ENCODE results near the gene RNH1. TPM values are rescaled to one million over a fixed set of nuclear protein-coding genes. Genes with fewer than 3 reads are reported as not detected.

Gene RNH1
- 100 to 1,000 TPM; 109 to 117 TPM for total RNA-seq

DNA sequence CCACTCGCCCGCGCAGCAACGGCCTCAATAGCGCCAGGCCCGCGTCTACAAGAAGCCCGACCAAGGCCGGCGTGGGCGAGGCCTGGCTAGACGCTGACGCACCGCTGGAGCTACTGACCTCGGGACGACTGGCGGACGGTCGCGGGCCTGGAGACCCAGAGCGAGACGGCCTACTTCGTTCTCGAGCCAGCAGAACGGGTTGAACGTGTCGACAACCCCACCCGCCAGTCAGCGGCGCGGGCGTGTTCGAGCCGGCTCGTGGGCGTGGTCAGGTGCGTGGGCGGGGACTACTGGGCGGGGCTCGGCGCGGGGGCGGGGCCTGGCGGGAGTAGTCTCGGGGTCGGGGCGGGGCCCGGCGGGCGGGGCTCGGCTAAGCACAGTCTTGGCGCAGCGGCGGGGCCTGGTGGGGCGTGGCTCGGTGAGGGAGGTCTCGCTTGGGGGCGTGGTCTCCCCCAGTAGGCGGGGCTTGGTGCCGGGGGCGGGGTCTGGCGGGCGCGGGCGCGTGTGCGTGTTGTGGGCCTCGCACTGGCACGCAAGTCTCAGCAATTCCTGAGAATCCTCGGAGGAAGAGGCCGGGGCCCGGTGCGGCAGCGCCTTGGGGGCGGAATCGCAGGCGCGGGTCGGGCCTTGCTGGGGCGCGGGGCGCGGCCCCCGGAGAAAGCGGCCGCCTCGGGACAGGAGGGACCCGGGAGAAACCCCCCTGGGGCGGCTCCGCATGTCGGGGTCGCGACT is at the start of gene RNH1:
TSS of gene RNH1 (minus strand) at position 248 of the 732 bp plus-strand sequence. CDS start 5,080 bp downstream, outside the sequence.
- Mint-ChIP-seq H3K4me3 (peak within 1 kb of the TSS; percentile 95), H3K27ac (peak within 1 kb of the TSS; percentile 99), H3K27me3 (no peaks in the 10 kb centered on the region), H3K4me1 (peaks cover 35% of the 10 kb centered on the region), H3K9me3 (no peaks in the 10 kb centered on the region), H3K36me3 (ENCODE audit: low read depth) (peaks cover 20% of the 10 kb centered on the region)
- ChIA-PET CTCF (interaction anchor here (0.9 to 4.0 kb wide), 4 partner anchors 11 to 300 kb away, joined by 3 to 21 read pairs (median 8); partner anchors contain the start of genes BET1L, PTDSS2 and RIC8A), POLR2A (interaction anchor here (0.7 to 4.9 kb wide), 24 partner anchors 9 to 300 kb away, joined by 3 to 56 read pairs (median 5); partner anchors contain the start of genes BET1L, HRAS, PSMD13 and PTDSS2)
- peak; percentile 99 for DNase-seq

DNA sequence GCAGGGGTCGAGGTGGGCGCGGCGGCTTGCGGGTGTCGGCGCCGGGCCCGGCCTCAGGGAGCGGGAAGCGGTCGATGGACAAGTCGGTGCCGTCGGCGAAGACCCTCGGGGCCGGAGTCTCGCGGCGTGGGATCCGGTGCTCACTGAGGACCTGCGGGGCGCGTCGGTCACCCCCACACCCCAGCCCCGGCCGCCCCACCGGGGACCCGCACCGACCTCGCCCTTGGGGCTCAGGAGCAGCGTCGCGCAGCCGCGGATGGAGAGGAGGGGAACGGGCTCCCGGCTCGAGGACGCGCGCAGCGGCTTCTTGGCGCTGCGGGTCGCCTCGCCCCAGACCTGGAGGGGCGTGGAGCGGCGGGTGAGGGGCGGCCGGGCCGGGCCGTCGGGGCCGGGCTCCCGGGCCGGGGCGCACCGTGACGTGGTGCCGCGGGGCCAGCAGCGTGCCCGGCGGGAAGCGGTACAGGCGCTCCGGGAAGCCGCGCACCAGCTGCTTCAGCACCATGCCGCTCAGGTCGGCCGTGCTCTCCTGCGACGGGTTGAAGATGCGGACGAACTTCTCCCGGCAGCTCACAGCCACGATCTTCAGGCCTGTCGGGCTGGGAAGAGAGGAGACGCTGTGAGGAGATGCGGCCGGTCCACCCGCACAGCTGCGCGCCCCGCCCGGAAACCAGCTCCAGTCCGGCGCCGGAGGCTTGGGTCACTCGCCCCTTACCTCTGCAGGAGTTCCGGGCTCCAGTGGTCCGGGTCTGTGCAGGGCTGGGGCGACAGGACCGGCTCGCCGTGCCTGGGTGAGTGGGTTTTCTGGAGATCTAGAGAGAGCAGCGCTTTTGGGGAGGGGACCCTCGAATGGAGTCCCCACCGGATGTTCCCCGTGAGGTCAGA is 49.0 kb upstream of the RNH1 start:
- Mint-ChIP-seq H3K9me3 (no peaks in the 10 kb centered on the region), H3K4me3 (peak overlapping the region; percentile 24), H3K27ac (no peak overlapping the region), H3K27me3 (peaks cover 15% of the 10 kb centered on the region), H3K36me3 (ENCODE audit: low read depth) (no peaks in the 10 kb centered on the region), H3K4me1 (peaks cover 10% of the 10 kb centered on the region)
- ChIA-PET POLR2A (interaction anchor here (0.8 to 5.9 kb wide), 8 partner anchors 8 to 170 kb away, joined by 3 to 25 read pairs (median 5); partner anchors contain the start of genes HRAS and PHRF1), CTCF (interaction anchor here (1.0 to 3.1 kb wide), 7 partner anchors 9 to 170 kb away, joined by 3 to 17 read pairs (median 7); no protein-coding TSS in a partner anchor)
- no peak for DNase-seq

- DNase-seq: no peak
- no peak overlapping the region for H3K4me3 Mint-ChIP-seq
- H3K36me3 Mint-ChIP-seq (ENCODE audit: low read depth): no peaks in the 10 kb centered on the region
- H3K27me3 Mint-ChIP-seq: peaks cover 15% of the 10 kb centered on the region
- H3K4me1 Mint-ChIP-seq: peaks cover 9% of the 10 kb centered on the region
- POLR2A ChIA-PET: interaction anchor here (0.8 to 5.9 kb wide), 7 partner anchors 13 to 171 kb away, joined by 3 to 25 read pairs (median 10); partner anchors contain the start of genes DEAF1, IRF7, PHRF1 and TMEM80
- H3K27ac Mint-ChIP-seq: no peak overlapping the region
- CTCF ChIA-PET: interaction anchor here (1.0 to 3.1 kb wide), 11 partner anchors 9 to 171 kb away, joined by 3 to 17 read pairs (median 6); no protein-coding TSS in a partner anchor
- no peaks in the 10 kb centered on the region for H3K9me3 Mint-ChIP-seq
Measured at GRCh38 chr11:555227-555779, 48.3 kb upstream of the RNH1 start.

DNA sequence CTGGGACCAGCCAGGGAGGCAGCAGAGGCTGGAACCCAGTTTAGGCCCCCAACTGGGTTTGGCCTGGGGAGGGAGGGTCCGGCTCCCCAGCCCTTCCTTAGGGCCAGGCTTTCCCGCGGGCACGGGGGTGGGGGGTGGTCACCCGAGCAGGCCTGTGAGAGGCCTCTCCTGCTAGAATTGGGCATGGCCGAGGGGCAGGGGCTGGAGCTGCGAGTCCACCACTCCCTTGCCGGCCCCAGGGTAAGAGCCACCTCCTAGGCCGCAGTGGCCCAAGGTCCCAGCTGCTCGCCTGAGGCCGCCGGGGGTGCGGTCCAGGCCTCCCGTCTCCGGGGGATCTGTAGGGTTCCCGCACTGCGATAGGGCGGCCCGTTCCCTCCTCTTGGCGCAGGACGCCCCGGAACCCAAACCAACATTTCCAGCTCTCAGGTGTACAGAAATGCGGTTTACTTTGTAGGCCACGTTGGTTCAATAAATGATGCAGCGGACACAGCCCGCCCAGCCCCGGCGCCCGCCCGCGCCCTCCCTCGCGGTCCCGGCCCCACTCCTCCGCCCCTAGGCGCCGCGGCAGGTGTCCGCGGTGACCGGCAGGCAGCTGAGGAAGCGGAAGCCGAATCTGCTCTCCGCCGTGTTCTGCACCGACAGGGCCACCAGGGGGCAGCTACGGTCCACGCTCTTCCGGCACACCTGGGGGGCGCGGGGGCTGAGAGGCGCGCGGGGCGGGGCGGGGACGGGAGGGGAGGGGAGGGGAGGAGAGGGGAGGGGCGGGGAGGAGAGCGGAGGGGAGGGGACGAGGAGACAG is 47.6 kb upstream of the RNH1 start:
- no peaks in the 10 kb centered on the region for H3K9me3 Mint-ChIP-seq
- peak; percentile 77 for DNase-seq
- ChIA-PET POLR2A (interaction anchor here (0.8 to 5.9 kb wide), 8 partner anchors 9 to 172 kb away, joined by 3 to 25 read pairs (median 8); partner anchors contain the start of genes DEAF1, IRF7, PHRF1 and TMEM80), CTCF (interaction anchor here (0.6 to 3.1 kb wide), 18 partner anchors 10 to 373 kb away, joined by 3 to 17 read pairs (median 4); partner anchors contain the start of genes DEAF1 and PHRF1)
- peaks cover 12% of the 10 kb centered on the region for H3K27me3 Mint-ChIP-seq
- H3K27ac Mint-ChIP-seq: no peak overlapping the region
- H3K4me1 Mint-ChIP-seq: peaks cover 4% of the 10 kb centered on the region
- no peaks in the 10 kb centered on the region for H3K36me3 Mint-ChIP-seq (ENCODE audit: low read depth)
- peak overlapping the region; percentile 39 for H3K4me3 Mint-ChIP-seq

- ChIA-PET CTCF (interaction anchor here (1.1 to 3.1 kb wide), 6 partner anchors 11 to 172 kb away, joined by 4 to 17 read pairs (median 6); partner anchors contain the start of gene PHRF1), POLR2A (interaction anchor here (2.0 to 5.9 kb wide), 3 partner anchors 14 to 142 kb away, joined by 11 to 25 read pairs (median 20); partner anchors contain the start of genes DEAF1, PHRF1 and TMEM80)
- peaks cover 12% of the 10 kb centered on the region for H3K27me3 Mint-ChIP-seq
- no peak overlapping the region for H3K27ac Mint-ChIP-seq
- no peaks in the 10 kb centered on the region for H3K36me3 Mint-ChIP-seq (ENCODE audit: low read depth)
- H3K4me3 Mint-ChIP-seq: no peak overlapping the region
- DNase-seq: no peak
- H3K9me3 Mint-ChIP-seq: no peaks in the 10 kb centered on the region
- H3K4me1 Mint-ChIP-seq: peaks cover 4% of the 10 kb centered on the region
Measured at GRCh38 chr11:553988-554340, 46.9 kb upstream of the RNH1 start.

GRCh38 chr11:553083-553987 is 46.3 kb upstream of the RNH1 start:
- H3K27me3 Mint-ChIP-seq: peaks cover 12% of the 10 kb centered on the region
- no peak overlapping the region for H3K27ac Mint-ChIP-seq
- no peaks in the 10 kb centered on the region for H3K36me3 Mint-ChIP-seq (ENCODE audit: low read depth)
- no peak for DNase-seq
- no peaks in the 10 kb centered on the region for H3K9me3 Mint-ChIP-seq
- ChIA-PET POLR2A (interaction anchor here (2.0 to 5.9 kb wide), 2 partner anchors 15 to 142 kb away, joined by 11 to 25 read pairs; partner anchors contain the start of genes DEAF1 and TMEM80), CTCF (interaction anchor here (1.4 to 2.8 kb wide), 3 partner anchors 11 to 171 kb away, joined by 5 to 17 read pairs (median 7); partner anchors contain the start of gene PHRF1)
- no peak overlapping the region for H3K4me3 Mint-ChIP-seq
- peaks cover 4% of the 10 kb centered on the region for H3K4me1 Mint-ChIP-seq

DNA sequence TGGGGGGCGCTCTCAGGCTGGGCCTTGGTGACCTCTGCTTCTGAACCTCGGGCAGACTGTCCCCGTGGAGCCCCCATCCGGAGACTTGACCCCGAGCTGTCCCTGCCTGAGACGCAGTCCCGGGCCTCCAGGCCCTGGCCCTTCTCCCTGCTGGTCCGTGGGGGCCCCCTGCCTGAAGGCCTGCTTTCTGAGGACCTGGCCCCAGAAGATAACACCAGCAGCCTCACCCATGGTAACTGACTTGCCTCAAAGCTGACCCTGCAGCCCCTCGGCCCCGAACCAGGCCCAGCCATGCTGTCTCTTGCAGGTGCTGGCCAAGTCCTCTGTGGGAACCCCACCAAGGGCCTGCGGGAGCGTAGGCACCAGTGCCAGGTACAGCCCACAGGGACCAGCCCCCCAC is 44.6 kb upstream of the RNH1 start:
- CTCF ChIA-PET: no interaction called here
- no peaks in the 10 kb centered on the region for H3K36me3 Mint-ChIP-seq (ENCODE audit: low read depth)
- H3K4me1 Mint-ChIP-seq: peaks cover 4% of the 10 kb centered on the region
- no peak overlapping the region for H3K4me3 Mint-ChIP-seq
- H3K27ac Mint-ChIP-seq: no peak overlapping the region
- no peaks in the 10 kb centered on the region for H3K9me3 Mint-ChIP-seq
- POLR2A ChIA-PET: no interaction called here
- H3K27me3 Mint-ChIP-seq: peaks cover 5% of the 10 kb centered on the region
- no peak for DNase-seq

DNA sequence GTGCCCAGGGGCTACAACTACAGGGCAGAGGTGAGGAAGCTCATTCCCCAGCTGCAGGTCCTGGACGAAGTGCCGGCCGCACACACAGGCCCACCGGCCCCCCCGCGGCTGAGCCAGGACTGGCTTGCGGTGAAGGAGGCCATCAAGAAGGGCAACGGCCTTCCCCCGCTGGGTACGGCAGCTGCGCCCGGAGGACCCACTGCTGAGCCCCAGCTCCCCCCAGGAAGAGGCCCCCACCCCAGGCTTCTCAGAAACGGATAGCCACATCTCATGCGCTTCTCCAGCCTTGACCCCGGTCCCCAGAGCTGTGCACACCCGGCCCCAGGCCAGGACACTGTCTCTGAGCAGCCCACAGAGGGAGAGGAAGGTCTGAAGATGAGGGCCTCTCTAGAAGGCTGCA is 44.1 kb upstream of the RNH1 start:
- Mint-ChIP-seq H3K9me3 (no peaks in the 10 kb centered on the region), H3K27ac (no peak overlapping the region), H3K36me3 (ENCODE audit: low read depth) (no peaks in the 10 kb centered on the region), H3K27me3 (peaks cover under 1% of the 10 kb centered on the region), H3K4me1 (no peaks in the 10 kb centered on the region), H3K4me3 (no peak overlapping the region)
- CTCF ChIA-PET: no interaction called here
- POLR2A ChIA-PET: no interaction called here
- DNase-seq: no peak

DNA sequence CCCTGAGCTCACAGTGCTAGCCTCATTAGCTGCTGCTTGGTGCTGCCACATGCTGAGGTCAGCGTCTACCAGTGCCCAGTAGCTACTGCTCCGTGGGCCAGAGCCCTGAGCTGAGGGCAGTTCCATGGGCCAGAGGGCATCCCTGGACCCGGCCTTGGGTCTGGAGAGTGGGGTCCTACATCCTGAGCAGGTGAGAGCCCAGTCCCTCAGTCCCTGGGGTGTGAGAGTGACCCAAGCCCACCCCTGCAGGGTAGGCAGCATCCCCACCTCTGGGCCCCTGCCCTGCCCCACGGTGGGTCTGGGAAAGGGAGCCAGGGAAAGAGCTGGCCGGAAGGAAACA is 43.7 kb upstream of the RNH1 start:
- ChIA-PET POLR2A (no interaction called here), CTCF (no interaction called here)
- DNase-seq: no peak
- Mint-ChIP-seq H3K36me3 (ENCODE audit: low read depth) (no peaks in the 10 kb centered on the region), H3K9me3 (no peaks in the 10 kb centered on the region), H3K4me3 (no peak overlapping the region), H3K4me1 (no peaks in the 10 kb centered on the region), H3K27me3 (no peaks in the 10 kb centered on the region), H3K27ac (no peak overlapping the region)

GRCh38 chr11:550021-550745 is 43.1 kb upstream of the RNH1 start:
- POLR2A ChIA-PET: no interaction called here
- Mint-ChIP-seq H3K4me3 (no peak overlapping the region), H3K9me3 (no peaks in the 10 kb centered on the region), H3K4me1 (no peaks in the 10 kb centered on the region), H3K27me3 (no peaks in the 10 kb centered on the region), H3K36me3 (ENCODE audit: low read depth) (no peaks in the 10 kb centered on the region), H3K27ac (no peak overlapping the region)
- no peak for DNase-seq
- CTCF ChIA-PET: no interaction called here
